Amygdala (tissue), 56 donors: ENCODE measurements around the gene FKBP3.
"Not testable (repeated sequence)": the region's sequence is repeated elsewhere in the genome, so short reads cannot be mapped to it uniquely, and the experiment has no call there.

Source experiments
- DNase-seq, 56 donors: peaks; one replicate each; lab custom pipeline; 2025; lab: John Stamatoyannopoulos, UW

Gene FKBP3

DNA sequence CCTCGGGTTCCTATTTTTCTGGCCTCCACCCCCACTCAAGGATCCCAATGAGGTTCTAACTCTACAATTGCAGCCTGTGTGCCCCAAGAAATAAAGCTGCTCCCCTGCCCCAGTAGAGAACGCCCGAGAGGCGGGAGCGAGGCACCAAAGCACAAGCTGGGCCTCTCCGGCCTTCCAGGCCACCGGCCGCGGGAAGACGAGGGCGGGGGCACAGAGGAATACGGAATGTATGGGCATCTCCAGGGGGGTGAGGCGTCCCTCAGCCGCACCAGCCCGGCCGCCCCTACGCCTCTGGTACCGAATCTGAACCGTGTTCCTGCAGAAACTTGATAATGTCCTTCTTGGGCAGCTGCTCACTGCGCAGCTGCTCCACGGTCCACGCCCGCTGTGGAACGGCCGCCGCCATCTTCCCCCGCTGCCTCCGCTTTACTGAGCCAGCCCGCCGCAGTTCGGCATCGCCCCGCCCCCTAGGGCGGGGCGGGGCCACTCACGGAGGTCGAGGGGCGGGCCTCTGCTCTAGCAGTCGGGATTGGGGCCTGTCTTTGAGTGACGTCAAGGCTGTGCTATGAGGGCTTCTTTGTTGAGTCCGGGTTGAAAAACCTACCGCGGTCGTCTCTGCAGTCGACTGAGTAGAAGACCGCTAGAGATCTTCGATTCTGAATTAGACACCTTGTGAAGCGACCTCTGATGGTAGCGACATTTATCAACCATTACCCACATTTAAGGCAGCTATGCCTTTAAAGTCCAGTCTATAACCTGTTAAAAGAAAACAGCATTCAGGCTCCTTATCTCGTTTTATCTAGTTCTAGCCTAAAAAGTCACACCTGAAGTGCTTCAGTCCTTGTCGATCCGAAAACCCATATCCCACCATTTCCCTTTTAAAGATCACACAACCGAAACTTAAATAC is at the start of gene FKBP3:
Gene FKBP3 (minus strand): TSS at position 431 of the 908 bp plus-strand sequence. CDS start 25 bp downstream, at position 406.
- DNase-seq = peak; percentile 72 to 99 (median 95)

DNA sequence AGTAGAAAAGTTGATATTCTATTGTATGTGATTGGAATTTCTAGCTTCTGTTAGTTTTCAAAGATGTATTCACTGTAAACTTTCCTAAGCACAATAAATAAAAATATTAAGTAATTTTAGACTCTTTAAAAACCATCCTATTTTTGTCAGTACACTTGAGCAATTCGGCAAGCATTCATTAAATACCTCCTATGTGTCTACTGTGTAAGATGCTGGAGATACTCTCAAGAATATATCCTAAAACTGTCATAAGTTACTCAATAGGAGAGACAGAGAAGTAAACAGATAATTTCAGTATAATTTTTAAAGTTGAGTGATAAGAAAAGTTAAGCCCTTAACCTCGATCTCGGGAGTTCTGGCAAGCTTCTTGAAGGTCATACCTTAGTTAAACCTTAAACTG is 47.5 kb upstream of the FKBP3 start:
- DNase-seq = no peak

- no peak for DNase-seq
Measured at GRCh38 chr14:45181329-45181728, 47.0 kb upstream of the FKBP3 start.

DNA sequence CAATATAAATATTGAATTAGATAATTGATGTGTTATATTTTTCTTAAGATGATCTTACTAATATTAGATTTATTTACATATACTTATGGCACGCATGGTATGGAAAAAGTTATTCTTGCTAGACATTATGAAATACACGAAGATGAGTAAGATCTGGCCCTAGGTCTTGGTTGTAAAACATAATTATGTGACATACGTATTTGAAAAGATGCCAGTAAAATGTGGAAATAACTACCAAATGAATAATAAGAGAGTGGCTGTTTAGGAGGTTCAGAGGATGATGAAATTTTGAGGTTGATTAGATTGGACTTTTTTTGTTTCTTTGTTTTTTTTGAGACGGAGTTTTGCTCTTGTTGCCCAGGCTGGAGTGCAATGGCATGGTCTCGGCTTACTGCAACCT is 42.8 kb upstream of the FKBP3 start:
- no peak for DNase-seq

- DNase-seq = no peak
Measured at GRCh38 chr14:45169906-45170305, 35.6 kb upstream of the FKBP3 start.

DNA sequence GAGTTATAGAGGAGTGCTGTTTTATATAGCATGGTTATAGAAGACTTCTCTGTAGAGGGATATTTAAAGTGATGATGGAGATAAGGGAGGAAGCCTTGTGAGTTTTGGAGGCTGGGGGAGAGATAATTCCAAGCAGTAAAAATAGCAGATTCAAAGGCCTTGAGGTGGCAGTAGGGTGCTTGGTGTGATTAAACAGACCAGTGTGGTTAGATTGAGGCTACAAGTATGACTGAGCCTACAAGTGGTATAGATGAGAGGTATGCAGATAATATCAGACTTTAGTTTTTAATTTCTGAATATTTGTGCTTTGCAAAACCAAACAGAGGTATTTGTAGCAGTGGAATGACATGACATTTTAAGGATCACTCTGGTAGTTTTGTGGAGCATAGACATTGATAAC is 21.8 kb upstream of the FKBP3 start:
- no peak for DNase-seq

DNA sequence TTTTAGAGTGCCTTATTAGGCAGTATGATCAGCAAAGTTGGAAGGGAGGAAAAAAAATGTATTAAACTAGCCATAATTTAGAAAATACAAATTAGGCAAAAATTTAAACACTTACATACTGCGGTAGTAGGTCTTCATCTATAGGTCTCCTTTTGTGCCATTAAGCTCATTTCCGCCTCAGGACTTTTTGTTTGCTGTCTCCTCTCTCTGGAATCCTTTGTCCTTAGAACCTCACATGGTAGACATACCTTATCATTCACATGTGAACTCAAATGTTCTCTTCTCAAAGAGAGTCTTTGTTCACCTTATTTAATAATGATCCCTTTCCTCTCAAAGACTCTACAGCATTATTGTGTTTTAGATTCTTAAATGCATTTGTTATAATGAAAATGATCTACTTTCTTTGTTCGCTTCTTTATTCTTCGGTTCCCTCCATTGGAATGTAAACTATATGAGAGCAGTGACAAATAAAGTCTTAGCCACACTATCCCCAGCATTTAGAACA is 16.2 kb upstream of the FKBP3 start:
- DNase-seq = no peak

- DNase-seq = no peak
Measured at GRCh38 chr14:45149602-45150001, 15.3 kb upstream of the FKBP3 start.

DNA sequence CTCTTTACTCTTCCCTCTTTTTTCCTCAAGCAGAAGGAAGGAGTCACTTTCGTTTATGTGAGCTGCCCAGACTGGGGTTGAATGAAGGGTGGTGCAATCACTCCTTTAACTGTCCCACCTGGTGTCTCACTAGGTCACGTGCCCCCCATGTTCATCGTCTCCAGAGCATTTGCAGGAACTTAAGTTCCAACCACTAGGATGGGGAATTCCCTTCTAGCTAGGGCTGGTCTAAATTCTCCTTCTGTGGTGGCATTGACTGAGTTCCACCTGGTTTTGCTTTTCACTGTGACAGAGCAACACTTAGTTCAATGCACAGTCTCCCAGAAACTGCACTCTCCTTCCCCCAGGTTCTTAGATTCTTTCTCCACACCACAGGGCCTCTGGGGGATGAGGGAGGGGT is 10.9 kb upstream of the FKBP3 start:
- no peak for DNase-seq

GRCh38 chr14:45144658-45145057 is 10.4 kb upstream of the FKBP3 start:
- DNase-seq = no peak

GRCh38 chr14:45142083-45142482 is 7.8 kb upstream of the FKBP3 start:
- not testable (repeated sequence) for DNase-seq

- DNase-seq = no peak
Measured at GRCh38 chr14:45140661-45141187, 6.4 kb upstream of the FKBP3 start.

DNA sequence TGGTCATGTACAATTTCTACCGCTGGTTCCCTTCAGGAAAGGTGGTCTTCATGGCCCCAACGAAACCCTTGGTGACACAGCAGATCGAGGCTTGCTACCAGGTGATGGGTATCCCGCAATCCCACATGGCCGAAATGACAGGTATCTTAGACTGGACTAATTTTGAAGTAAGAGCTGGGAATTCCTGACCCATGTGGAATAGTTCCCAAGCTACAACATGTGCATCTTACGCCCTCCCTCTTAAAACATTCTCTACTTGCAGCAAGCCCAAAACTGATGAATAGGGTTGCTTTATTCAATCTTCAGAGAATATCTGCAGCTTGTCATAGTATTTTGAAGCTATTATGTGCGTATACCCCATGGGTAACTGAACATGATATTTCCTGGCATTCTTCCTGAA is 2.1 kb upstream of the FKBP3 start:
- peak in 1 of 56 donors; percentile 34 for DNase-seq

- peak; percentile 49 to 97 (median 83) for DNase-seq
Measured at GRCh38 chr14:45135659-45136395, 1.5 kb upstream of the FKBP3 start, which contains the start of gene FANCM. TSS of gene FANCM (plus strand) at chr14:45135930. CDS start at chr14:45136032, 102 bp downstream.

GRCh38 chr14:45135156-45135555 is 875 bp upstream of the FKBP3 start:
- DNase-seq = peak in 1 of 56 donors; percentile 22

- DNase-seq = no peak
Measured at GRCh38 chr14:45133683-45134050, 614 bp downstream of the FKBP3 start.

- no peak for DNase-seq
Measured at GRCh38 chr14:45128963-45129629, 5.2 kb downstream of the FKBP3 start.

- no peak for DNase-seq
Measured at GRCh38 chr14:45125754-45126153, 8.5 kb downstream of the FKBP3 start.

- DNase-seq = no peak
Measured at GRCh38 chr14:45123271-45123670, 11.0 kb downstream of the FKBP3 start.

GRCh38 chr14:45120096-45120495 is 14.2 kb downstream of the FKBP3 start:
- no peak for DNase-seq

GRCh38 chr14:45118594-45118993 is 15.7 kb downstream of the FKBP3 start:
- no peak for DNase-seq
